GM10248 (cell line): Measurements from ENCODE around the gene IQSEC1.

Experiments
- CTCF ChIA-PET: fragments of 300-600 bp; sonication (Branson Sonifier 250); formaldehyde crosslinking; extraction: SDS; loops from one replicate; lab custom pipeline; 2021; ENCODE audit warnings: antibody characterized with exemption; lab: Yijun Ruan, JAX
- POLR2A ChIA-PET: fragments of 350-650 bp; sonication (Branson Sonifier 250); formaldehyde crosslinking; extraction: SDS; loops from one replicate; lab custom pipeline; 2020; ENCODE audit warnings: antibody characterized with exemption; lab: Yijun Ruan, JAX
- DNase-seq: peaks from one replicate; pipeline ENCODE4 v3.0.0; 2012; ENCODE audit errors: extremely low spot score
- TF ChIP-seq, protein P1 (sequence below): IDR thresholded peaks from 2 replicates; pipeline ENCODE4 v1.5.1; 2012; ENCODE audit warnings: mild to moderate bottlenecking, low read depth; ENCODE audit errors: extremely low read depth, missing control alignments, control extremely low read depth

IQSEC1 gene

DNA sequence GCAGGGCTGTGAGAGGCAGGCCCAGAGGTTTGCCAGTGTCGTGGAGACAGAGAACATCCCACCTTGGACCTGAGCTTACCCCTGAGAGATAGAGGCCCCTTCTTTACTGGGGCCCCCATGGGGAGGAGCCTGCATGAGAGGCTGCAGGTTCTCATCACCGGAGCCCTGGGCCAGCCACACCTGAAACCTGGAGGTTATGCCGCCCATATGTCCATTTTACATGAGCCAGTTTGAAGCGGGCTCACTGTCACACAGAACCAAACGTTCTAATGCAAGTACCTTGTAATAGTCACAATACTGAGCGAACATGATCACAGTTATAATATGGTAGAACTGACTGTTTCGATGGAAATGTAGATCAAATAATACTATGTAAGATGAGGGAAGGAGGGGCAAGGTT, 6.3 kb upstream of the IQSEC1 start:
- ChIA-PET CTCF (no interaction called here), POLR2A (no interaction called here)
- no peak for DNase-seq
- TF ChIP-seq, protein P1, sequence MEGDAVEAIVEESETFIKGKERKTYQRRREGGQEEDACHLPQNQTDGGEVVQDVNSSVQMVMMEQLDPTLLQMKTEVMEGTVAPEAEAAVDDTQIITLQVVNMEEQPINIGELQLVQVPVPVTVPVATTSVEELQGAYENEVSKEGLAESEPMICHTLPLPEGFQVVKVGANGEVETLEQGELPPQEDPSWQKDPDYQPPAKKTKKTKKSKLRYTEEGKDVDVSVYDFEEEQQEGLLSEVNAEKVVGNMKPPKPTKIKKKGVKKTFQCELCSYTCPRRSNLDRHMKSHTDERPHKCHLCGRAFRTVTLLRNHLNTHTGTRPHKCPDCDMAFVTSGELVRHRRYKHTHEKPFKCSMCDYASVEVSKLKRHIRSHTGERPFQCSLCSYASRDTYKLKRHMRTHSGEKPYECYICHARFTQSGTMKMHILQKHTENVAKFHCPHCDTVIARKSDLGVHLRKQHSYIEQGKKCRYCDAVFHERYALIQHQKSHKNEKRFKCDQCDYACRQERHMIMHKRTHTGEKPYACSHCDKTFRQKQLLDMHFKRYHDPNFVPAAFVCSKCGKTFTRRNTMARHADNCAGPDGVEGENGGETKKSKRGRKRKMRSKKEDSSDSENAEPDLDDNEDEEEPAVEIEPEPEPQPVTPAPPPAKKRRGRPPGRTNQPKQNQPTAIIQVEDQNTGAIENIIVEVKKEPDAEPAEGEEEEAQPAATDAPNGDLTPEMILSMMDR: no peak

DNA sequence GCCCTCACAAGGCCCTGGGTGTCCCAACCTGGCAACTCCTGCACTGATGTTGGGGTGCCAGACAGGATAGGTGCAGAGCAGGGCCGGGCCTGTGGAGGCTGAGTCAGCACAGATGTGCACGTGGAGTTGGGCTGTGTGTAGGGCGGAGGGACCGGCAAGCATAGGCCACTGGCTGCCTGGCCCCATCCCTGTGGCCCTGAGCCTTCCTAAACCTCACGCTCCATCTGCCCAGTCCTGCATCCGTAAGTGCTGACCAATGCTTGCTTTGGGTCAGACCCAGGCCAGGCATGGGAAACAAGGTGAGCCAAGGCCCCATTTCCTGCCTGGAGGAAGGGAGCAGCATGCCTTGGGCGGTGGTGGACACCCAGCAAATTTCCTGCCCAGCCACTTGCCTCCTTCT, 5.8 kb upstream of the IQSEC1 start:
- ChIA-PET CTCF (interaction anchor here (1.3 kb wide), 1 partner anchor 13 kb away, joined by 3 read pairs; no protein-coding TSS in a partner anchor), POLR2A (no interaction called here)
- TF ChIP-seq, protein P1: no peak
- DNase-seq: no peak

DNA sequence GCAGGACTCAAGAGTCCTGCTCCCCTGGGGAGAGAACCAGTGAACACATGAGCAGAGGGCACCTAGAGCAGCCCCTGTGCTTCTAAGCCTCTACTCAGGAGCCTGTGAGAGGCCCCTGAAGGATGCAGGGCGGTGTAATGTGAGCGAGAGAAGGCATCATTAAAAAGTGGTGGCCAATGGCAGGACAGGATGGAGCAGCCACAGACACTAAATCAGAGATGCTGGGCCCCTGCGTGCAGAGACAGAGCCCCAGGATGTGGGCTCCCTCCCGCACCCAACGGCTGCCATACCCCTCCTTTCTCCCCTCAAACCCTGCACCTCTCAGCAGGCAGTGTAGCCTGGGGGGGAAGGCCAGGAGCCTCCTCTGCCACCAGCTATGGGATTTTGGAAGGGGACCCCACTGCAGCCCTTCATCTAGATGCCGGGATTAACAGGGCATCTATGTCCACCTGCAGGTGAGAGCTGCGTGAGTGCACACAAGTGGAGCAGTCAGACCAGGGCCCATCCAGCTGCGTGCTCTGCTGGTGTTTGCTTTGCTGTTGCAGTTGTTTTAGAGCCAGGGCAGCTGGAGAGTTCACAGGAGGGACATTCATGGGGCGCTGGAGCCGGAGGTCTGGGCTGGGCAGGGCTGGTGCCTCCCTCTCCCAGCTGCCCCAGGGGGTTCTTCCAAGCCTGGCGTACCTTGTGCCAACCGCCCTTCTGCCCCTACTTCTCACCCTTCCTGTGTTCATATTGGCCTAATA, 5.1 kb upstream of the IQSEC1 start:
- TF ChIP-seq, protein P1: no peak
- CTCF ChIA-PET: interaction anchor here (1.3 kb wide), 1 partner anchor 13 kb away, joined by 3 read pairs; no protein-coding TSS in a partner anchor
- no peak for DNase-seq
- POLR2A ChIA-PET: no interaction called here

DNA sequence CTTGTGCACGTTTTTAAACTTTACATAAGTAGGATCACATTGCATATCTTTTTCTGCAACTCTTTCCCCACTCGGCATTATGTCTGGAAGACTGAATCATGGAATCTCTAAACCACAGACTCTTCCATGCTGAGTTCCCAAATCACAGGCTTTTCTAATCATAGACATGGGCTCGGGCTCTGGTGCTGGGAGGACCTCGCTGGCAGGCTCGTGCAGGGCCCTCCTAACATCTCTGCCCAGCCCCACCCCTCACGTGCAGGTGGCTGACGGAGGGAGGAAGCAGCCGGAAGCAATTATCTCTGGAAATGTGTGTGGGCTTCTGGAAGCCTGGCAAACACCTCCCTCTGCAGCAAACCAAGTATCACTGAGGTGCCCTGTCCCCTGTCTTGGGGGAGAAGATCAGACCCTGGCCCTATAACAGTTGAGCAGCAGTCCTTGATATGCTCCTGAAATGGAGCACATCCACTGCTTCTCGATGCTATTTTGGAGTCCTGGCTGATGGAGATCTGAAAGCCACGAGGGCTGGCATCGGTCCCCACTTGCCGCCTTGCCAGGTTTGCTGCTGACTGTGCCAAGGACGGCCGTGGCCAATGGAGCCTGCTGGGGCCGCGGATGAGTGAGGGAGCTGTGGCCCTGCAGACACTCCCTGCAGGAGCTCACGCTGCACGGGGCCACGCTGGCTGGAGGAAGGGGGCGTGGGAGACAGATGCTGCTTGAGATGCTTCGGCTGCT, 4.4 kb upstream of the IQSEC1 start:
- ChIA-PET POLR2A (no interaction called here), CTCF (interaction anchor here (1.3 kb wide), 1 partner anchor 14 kb away, joined by 3 read pairs; no protein-coding TSS in a partner anchor)
- TF ChIP-seq, protein P1: no peak
- no peak for DNase-seq

DNA sequence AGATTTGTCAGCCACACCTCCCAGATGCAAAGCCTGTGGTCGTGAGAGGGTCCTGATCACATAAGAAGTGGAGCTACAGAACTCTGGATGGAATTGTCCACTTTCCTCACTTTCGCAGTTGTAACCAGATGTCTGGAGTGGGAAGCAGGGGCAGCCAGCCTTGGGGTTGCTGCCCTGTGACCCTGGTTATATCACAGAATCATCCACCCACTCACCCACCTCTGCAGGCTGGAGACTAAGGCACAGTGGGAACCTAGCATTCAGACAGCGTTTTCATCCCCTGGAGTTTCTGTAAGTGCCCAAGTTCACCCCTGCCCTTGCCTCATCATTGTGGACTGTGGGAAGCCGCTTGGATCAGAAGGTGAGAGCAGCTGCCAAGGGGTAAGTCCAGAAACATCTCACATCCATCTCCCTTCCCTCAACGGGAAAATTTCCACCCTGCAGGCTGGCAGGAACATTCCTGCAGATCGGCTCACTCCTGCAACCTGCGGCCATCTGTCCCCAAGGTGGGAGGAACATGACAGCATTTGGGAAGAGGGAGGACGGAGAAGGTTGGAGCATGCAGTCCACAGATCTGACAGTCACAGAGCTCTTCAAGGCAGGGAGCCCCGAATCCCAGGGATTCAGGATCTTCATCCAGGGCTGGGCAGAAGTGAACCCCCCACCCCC, 2.9 kb upstream of the IQSEC1 start:
- TF ChIP-seq, protein P1: no peak
- POLR2A ChIA-PET: no interaction called here
- CTCF ChIA-PET: interaction anchor here (1.2 to 1.3 kb wide), 2 partner anchors 16 to 81 kb away, joined by 4 read pairs; no protein-coding TSS in a partner anchor
- DNase-seq: no peak

DNA sequence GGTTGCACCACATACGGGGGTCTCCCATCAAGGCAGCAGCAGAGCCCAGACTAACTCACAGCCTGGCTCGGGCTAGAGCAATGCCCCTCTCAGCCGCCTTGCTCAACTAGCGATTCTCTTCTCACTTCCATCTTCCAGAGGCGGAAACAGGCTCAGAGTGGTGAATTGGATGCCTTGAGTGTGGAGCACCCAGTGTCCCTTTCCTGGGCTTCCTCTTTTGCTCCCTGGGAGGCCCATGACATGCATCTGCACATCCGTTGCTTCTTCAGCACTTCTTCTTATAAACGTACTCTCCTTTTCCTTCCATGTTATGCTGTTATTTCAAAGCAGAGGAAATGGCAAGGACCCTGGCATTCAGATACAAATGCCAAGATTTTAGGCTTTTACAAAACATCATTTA, 2.1 kb upstream of the IQSEC1 start:
- TF ChIP-seq, protein P1: no peak
- CTCF ChIA-PET: interaction anchor here (1.3 kb wide), 1 partner anchor 378 kb away, joined by 3 read pairs; no protein-coding TSS in a partner anchor
- POLR2A ChIA-PET: no interaction called here
- DNase-seq: no peak
